Measurements from ENCODE around the gene GPSM1.

GPSM1 gene

DNA sequence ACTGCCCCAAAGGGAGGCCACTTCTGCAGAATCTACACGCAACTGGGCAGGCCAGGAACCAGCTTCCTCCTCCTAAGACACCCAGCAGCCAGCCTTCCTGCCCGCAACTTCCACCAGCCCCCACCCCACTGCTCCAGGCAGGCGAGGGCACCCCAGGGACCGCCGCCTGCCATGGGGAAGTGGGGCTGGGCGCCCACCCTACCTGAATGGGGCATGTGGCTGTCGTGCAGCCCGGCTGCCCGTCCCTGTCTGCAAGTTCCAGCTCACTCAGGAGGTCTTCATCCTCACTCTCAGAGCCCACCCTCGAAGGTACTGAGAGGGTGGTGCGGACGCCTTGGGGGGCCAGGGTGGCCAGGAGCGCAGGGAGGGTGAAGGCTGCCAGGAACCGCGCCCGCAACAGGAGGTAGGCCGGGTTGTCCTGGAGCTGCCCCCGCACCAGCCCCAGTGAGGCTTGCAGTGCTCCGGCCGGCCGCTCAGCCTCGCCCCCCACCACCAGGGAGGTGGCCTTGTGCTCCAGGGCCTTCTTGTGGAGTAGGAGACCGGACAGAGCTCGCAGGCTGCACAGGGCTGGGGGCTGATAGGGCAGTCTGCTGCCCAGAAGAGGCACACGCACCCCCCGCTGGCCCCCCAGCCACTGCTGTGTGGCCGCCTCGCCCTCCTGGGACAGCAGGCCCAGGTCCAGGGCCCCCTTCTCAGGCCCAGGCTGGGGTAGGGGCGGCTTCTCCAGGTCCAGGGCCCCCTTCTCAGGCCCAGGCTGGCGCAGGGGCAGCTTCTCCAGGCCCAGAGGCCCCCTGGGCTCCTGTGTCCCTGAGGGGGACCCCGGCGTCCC, 50.2 kb downstream of the GPSM1 start:
- no peak for DNase-seq (ENCODE audit: low spot score)

DNA sequence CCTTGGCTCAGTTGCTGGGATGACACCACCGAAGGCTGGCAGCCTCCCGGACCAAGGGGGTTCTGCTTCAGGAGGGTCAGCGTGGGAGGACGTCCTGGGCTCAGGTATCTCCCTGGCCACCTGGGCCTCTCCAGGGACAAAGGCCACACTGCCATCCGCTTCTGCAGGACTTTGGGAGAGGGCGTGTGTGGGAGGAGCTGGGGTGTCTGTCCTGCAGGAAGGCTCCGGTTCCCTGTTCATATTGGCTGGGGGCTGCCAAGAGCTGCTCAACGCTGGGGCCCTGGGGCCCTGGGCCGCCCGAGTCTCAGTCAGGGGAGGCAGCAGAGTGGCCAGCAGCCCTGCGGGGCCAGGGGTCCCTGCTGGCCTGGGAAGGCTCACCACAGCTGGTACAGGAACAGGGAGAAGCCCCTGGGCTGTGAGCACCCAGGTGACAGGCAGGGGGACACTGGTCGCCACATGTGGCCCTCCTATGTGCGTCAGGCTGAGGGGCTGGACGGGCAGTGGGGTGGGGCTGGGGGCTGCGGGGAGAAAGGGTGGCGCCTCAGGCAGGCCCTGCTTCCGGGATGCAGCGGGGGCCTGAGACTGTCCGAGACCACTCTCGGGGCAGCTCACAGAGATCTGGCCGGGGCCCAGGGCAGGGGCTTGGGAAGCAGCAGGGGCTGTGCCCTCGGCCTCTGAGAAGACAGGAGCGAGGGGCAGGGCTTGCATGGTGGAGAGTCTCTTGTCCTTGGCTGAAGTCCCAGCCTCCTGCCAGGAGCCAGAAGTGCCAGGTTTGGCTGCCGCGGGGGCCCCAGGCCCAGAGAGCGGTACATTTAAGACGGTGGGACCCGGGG, 51.0 kb downstream of the GPSM1 start:
- DNase-seq (ENCODE audit: low spot score): no peak

DNA sequence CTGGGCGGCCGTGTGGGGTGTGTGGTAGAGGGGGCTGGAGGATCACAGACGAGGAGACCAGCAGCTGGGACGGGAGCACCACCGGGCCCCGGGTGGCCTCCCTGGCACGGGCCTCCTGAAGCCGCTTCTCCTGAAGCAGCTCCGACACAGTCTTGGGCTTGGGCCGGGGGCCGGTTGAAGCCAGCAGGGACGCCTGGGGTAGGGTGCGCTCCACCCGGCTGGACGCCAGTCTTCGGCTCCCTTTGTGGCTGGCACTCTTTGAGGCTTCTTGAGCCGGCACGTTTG, 51.6 kb downstream of the GPSM1 start:
- no peak for DNase-seq (ENCODE audit: low spot score)

DNA sequence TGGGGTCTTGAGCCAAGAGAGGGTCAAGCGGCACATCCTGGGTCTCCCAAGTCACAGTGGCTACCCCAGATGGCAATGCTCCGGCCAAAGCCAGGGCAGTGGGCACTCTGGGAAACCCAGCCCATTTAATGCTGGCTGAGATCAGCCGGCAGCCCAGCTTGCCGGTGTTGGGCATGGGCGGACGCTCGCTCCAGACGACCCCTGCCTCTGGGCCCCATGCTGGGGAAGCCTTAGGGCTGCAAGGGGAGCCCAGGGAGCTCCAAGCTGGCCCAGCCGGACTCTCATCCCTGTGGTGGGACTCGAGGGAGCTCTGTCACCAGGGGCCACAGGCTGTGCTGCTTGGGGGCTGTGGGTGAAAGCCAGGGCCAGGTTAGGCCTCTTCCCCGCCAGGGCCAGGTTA, 52.1 kb downstream of the GPSM1 start:
- no peak for DNase-seq (ENCODE audit: low spot score)

DNA sequence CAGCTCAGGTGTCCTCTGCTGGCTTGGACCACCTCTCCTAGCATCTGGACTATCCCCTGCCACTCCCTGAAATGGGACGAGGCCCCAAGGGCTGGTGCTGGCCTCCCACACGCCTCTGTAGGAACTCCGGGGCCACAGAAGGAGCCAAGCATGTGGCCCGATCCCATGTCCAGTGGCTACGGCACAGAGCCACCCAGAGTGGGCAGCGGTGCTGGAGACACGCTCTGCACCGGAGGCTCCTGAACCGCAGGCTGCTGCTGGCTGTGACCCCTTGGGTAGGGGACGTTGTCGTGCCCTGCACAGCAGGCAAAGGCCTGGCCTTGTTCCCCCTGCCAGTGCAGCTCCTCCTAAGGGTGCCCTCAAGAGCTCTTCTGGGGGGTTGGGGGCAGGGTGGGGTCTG, 52.6 kb downstream of the GPSM1 start:
- DNase-seq (ENCODE audit: low spot score): no peak

DNA sequence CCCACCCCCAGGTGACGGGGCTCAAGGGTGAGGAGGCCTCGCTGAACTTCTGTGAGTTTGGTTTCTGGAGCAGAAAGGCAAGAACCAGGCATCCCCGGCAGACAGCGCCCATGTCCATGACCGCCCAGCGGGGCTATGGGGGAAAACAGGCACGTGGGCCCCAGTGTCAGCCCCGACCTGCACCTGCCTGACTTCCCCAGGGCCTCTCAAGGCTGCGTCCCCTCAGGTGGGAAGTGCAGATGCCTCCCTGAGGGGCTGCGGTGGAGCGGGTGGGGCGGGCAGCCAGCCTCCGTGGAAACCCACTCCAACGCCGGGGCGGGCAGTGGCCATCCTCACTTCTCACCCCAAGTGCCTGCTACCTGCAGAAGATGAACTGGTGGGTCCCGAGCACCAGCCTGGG, 53.0 kb downstream of the GPSM1 start:
- no peak for DNase-seq (ENCODE audit: low spot score)

DNA sequence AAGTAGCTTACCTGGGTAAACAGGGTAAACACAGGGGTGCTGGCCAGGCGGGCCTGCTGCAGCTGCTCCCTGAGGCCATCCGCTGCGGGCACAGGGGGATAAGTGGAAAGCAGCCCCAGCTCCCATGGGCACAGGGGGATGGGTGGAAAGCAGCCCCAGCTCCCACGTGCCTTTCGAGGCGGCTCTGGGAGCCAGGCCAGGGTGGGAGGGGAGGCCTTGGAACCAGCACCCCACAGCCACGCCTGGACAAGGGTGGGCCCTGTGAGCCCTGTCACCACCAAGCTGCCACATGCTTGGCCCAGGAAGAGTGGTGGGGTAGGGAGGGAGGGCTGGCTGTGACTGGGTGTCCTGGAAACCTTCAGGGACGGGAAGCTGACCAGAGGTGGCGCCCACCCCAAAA, 54.0 kb downstream of the GPSM1 start:
- DNase-seq (ENCODE audit: low spot score): no peak

DNA sequence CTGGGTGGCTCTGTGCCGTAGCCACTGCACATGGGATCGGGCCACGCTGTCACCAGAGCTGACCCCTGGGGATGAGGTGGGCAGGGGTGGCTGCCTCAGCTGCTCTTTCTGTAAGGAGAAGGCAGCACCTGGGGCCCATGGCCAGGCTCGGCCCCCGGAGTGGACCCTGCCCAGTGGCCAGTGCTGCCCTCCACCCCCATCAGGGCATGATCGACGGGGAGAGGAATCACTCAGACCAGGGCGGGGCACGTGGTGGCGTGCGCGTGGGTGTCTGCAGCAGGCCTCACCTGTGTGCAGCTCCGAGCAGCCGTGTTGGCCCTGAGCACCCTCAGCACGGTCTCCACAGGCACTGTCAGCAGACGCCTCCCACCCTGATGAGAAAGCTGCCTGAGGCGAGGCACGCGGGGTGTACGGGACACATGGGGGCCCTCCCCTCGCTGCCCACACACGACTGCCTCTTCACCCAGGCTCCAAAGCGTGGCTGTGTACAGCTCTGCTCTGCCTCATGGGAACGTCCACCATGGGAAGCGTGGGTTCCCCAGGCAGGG, 54.7 kb downstream of the GPSM1 start:
- no peak for DNase-seq (ENCODE audit: low spot score)

DNA sequence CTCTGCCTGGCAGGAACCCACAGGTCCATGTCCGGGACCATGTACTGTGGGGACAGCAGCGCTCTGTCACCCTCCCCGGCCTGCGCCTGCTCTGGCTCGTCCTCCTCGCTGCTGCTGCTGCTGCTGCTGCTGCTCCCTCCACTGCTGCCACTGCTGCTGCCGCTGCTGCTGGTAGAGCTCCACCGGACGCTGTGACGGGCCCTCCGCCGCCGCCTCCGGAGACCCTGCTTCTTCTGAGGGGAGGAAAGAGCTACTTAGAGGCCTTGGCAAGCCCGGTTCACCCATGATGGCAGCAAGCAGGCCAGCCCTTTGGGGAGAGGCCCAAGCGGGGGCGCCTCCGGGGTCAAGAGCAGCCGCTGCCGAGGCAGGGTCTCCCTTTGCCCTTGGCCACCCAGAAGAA, 56.1 kb downstream of the GPSM1 start:
- no peak for DNase-seq (ENCODE audit: low spot score)

DNA sequence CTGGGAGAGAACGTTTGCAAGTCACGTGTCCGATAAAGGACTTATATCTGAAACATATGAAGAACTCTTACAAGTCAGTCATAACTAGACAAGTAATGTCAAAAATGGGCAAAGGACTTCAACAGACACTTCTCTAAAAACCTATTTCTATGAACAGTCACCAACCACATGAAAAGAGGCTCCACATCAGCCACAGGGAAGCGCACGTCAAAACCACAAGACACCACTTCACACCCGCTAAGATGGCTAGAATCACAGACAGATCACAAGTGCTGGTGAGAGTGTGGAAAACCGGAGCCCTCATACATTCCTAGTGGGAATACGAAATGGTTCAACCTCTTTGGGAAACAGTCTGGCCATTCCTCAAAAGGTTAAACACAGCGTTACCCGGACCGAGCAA, 57.7 kb downstream of the GPSM1 start:
- no peak for DNase-seq (ENCODE audit: low spot score)

DNA sequence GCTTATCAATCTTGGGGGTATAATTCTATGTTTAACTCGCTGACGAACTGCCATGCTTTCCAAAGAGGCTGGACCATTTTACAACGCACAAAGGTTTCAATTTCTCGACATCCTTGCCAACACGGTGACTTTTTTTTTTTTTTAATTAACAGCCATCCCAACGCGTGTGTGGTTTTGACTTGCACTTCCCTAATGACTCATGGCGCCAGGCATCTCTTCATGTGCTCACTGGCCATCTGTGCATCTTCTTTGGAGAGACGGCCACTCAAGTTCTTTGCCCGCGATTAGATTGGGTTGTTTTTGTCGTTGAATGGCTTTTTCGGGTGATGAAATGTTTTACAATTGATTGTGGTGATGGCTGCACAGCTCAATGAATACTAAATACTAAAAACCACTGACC, 58.7 kb downstream of the GPSM1 start:
- DNase-seq (ENCODE audit: low spot score): no peak

DNA sequence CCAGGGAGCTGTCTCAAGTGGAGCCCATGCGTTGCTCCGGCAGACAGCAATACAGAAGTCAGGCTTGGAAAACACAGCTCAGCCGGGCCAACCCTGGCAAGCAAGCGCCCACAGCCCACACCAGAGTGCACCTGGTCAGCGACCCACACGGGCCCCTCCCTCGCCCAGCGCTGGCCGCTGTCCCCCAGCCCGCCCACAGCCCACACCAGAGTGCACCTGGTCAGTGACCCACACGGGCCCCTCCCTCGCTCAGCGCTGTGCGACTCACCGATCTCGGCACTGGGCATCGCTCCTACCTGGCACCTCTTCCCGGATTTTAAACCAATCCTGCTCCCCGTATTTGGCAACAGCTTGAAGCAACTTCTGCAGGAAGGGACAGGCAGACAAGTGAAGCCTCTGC, 59.9 kb downstream of the GPSM1 start:
- no peak for DNase-seq (ENCODE audit: low spot score)

DNA sequence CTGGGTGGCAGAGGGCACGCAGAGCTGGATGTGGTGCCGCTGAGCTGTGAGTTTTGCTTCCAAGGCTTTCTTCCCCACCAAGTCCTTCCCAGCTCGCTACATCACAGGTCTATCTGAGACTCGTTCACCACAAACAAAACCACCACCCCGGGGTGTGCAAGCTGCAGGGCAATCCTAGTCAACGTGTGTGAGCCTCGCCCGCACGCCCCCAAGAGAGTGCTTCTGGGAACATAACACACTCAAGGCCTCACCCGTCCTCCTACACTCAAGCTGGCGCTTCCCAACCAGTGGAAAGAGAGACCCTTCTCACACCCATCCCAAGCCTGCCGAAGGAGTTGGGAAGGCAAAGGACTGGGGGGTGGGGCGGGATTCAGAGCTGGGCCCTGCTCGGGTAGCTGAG, 62.1 kb downstream of the GPSM1 start:
- no peak for DNase-seq (ENCODE audit: low spot score)

DNA sequence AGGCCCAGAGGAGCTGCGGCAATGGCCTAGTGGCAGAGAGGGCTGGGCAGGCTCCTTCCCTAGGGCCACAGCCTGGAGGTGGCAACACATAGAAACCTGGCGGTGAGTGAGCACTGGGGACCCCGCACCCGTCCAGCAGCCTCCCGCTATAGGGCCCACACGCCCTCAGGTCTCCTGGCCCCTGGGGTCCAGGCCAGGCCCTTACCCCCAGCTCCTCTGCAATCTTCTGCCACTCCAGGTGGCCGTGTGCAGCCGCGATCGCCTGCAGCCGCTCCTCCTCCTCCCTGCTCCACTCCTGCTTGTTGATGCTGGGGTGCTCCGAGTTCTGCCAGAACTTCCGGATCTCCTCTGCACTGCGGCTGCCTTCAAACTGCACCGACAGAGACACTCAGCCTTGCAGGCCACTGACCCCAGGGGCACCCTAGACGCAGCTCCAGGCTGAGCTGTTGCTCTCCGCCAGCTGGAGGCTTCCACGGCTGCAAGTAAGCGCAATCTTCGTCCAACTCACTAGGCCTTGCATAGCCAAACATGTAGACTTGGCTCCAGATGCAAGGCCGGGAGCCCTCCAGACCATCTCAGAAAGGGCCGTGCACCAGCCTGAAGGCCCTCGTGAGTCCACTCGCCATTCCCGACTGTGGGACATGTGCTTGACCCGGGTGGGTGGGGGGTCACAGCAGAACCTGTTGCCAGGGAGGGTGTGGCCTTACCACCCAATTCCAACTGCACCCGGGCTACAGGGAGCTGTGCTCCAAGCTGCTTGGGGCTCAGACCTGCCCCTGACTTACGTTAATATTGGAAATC, 64.6 kb downstream of the GPSM1 start:
- no peak for DNase-seq (ENCODE audit: low spot score)

DNA sequence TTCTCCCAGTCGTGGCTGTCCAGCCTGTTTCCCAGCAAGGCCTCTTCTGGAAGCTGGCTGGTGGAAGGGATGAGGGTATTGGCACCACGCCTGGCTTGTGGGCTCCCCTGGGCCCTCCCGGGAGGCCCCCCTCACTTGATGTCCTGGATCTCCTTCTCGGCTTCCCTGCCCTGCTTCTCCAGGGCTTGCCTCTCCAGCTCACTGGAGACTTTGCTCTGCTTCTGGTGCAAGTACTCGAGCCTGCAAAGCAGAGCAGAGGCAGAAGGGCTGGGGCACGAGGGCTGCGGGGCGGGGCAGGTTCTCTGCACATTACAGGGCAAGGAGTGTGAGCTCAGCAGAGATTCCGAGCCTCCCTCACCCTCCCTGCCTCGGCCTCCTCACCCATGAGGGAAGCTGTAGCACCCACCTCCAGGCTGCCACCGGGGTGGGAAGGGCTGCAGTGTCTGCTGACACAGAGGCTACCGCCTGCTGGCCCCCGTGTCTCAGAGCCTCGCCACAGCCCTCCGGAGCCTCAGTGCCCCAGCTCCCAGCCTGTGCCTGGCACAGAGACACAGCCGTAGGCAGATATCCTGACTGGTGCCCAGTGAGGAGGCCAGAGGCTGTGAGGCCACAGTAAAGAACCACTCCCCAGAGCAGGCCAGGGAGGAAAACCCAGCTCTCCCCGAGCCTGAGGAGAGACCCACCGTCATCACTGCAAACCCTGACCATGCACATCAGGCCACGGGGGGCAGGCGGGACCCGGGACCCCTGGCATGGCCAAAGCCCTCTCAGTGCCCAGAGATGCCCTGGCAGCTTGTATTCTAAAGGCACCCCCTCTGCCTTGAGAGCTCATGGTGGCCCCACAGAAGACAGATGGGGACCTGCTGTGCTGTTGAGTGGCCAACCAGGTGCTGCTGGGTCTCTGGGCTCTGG, 65.5 kb downstream of the GPSM1 start:
- DNase-seq (ENCODE audit: low spot score): no peak

DNA sequence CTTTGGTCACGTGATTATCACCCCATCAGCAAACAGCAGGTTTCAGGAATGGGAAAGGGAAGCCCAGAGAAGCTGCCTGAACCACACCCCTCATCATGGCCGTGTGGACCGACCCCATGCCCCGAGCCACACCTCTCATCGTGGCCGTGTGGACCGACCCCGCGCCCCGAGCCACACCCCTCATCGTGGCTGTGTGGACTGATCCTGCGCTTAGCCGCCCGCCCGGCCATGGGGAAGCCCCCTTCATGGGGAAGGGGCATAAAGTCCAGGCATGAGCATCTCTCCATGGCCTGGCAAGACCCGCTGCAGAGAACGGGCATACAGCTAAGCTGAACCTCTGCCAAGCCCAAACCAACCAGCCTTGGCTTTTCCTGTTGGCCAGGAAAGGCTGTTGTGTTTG, 66.2 kb downstream of the GPSM1 start:
- DNase-seq (ENCODE audit: low spot score): no peak

DNA sequence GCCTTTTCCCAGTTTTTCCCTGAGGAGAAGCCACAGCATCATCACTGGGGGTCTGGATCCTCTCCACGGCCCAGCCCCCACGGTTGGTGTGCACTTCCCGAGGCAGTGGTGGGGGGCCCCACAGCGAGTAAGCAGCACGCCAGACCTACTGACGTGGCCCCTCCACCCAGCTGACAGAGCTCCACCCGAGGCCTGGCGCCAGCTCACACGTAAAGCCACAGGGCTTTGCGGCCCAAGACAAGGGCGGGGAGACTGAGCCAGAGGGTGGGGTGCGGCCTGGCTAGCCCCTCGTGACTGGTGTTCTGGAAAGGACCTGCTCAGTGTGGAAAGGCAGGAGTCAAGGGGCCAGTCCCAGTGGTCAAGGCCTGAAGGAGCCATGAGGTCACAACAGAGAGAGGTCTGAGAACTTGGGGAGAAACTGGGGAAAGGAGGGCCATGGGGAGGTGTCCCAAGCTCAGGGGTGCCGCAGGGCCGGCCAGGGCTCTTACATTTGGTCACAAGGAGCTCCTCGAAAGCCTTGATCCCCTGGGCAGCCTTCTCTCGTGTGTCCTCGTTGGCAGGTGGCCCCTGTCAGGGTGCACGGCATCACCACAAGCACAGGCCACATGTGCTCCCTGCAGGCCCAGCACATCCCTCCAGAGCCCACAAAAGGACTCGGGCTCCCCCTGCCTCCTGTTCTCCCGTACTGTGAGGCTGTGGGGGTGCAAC, 67.1 kb downstream of the GPSM1 start:
- no peak for DNase-seq (ENCODE audit: low spot score)

DNA sequence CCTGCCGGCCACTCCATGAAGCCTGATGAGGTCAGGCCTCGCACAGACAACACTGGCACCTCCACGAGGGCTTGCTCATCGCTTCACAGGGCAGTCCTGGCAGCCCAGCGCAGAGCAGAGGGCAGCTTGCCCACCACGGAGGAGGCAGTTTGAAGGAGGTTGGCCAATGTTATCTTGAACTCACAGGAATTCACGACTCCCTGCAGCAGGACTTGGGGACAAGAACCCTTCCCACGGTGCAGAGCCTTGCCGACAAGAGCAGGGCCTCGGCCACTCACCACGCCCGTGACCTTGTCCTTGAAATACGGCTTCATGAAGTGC, 67.6 kb downstream of the GPSM1 start:
- DNase-seq (ENCODE audit: low spot score): no peak

DNA sequence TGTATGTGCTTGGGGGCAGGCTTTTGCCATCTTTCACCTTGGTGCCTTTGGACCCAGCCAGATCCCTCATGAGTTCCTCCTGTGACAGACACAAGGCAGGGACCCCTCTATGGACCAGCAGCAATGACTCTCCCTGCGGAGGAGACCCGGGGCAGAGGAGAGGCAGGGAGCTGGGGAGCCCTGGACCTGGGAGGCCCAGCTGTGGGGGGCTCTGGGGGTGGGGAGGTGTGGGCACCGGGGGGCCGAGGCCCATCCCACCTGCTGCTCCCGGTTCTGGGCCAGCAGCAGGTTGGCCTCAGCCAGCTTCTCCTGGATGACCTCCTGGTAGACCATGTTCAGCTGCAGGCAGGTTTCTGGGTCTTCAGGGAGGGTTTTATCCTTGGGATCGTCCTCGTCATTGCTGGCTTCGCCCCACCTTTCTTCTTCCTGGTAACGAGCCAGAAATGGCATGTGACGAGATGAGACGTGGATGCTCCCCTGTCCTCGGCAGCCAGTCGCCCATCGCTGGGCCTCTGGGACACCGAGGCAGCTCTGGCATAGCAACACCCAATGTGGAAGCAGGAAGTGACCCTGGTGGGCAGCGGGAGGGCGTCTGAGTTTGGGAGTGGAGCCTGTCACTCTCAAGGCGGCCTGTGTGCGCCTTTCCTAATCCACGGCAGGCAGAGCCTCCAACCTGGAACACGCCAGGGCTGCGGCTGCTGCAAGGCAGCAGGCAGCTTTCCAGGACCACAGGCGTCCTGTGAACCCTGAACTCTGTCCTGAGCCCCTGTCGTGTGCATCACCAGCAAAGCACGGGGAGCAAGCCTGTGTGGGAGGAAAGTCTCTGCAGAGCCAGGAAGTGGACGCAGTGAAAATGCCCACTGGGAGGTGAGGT, 68.2 kb downstream of the GPSM1 start:
- no peak for DNase-seq (ENCODE audit: low spot score)

DNA sequence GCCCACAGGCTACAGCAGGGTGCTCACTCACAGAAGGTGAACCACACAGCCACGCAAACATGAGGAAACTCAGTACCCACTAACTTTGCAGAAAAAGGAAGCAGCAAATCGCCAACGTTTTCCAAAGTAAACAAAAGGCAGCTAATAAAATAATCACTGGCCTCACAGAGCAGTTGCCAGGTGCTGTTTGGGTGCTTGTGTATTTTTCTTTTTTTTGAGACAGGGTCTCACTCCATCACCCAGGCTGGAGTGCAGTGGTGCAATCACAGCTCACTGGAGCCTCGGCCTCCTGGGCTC, 68.8 kb downstream of the GPSM1 start:
- DNase-seq (ENCODE audit: low spot score): no peak

Measured in kidney capillary endothelial cell (primary cell).